HEK293 (cell line): Measurements from ENCODE around the gene RNF217.

ENCODE experiments used
- CTCF ChIA-PET: fragments of 350-600 bp; formaldehyde crosslinking; extraction: SDS; loops from one replicate; lab custom pipeline; 2021; ENCODE audit warnings: antibody characterized with exemption; lab: Yijun Ruan, JAX
- POLR2A ChIA-PET: fragments of 300-600 bp; formaldehyde crosslinking; extraction: SDS; loops from one replicate; lab custom pipeline; 2020; ENCODE audit warnings: antibody characterized with exemption, inconsistent platforms; lab: Yijun Ruan, JAX
- H3K27ac ChIP-seq: fragments of 200-500 bp; sonication (Bioruptor generic); 2 replicates; pipeline ENCODE4 v1.5.1; 2014; ENCODE audit warnings: low read depth, low read length, control low read depth, inconsistent platforms; ENCODE audit errors: extremely low read depth
- H3K36me3 ChIP-seq, 2 experiments: fragments of 200-500 bp in 1 of 2; sonication (Bioruptor generic) in 1 of 2; 1 replicate in 1 of 2; 2 replicates in 1 of 2; pipeline ENCODE4 v1.5.1; 2014 to 2017; ENCODE audit warnings: inconsistent platforms in 2 of 2, low read length in 2 of 2; ENCODE audit not compliant: control insufficient read depth in 2 of 2, insufficient read depth in 1 of 2
- H3K4me1 ChIP-seq: fragments of 200-500 bp; sonication (Bioruptor generic); 2 replicates; pipeline ENCODE4 v1.5.1; 2014; ENCODE audit warnings: mild to moderate bottlenecking, low read length, inconsistent platforms; ENCODE audit not compliant: control insufficient read depth, insufficient read depth
- H3K4me3 ChIP-seq: 2 replicates; pipeline ENCODE4 v1.5.1; 2011; ENCODE audit warnings: low read depth, mild to moderate bottlenecking, control low read depth, low read length, moderate library complexity
- H3K9me3 ChIP-seq: fragments of 200-500 bp; sonication (Bioruptor generic); 2 replicates; pipeline ENCODE4 v1.5.1; 2014; ENCODE audit warnings: low read depth, low read length, inconsistent platforms; ENCODE audit not compliant: control insufficient read depth, insufficient read depth
- ATF2 ChIP-seq: fragments of 450-650 bp; formaldehyde crosslinking; IDR thresholded peaks from 2 replicates; pipeline ENCODE4 v1.5.1; 2016; ENCODE audit warnings: missing biosample characterization, missing genetic modification characterization, low read depth
- BCL6B ChIP-seq: fragments of 450-650 bp; formaldehyde crosslinking; IDR thresholded peaks from 2 replicates; pipeline ENCODE4 v1.5.1; 2017; ENCODE audit warnings: missing biosample characterization, missing genetic modification characterization
- KLF9 ChIP-seq: fragments of 450-650 bp; formaldehyde crosslinking; IDR thresholded peaks from 2 replicates; pipeline ENCODE4 v1.5.1; 2016; ENCODE audit warnings: missing biosample characterization, missing genetic modification characterization, low read depth
- MYNN ChIP-seq: fragments of 450-650 bp; formaldehyde crosslinking; IDR thresholded peaks from 2 replicates; pipeline ENCODE4 v1.5.1; 2016; ENCODE audit warnings: missing biosample characterization, missing genetic modification characterization, borderline replicate concordance
- SP7 ChIP-seq: fragments of 450-650 bp; formaldehyde crosslinking; IDR thresholded peaks from 2 replicates; pipeline ENCODE4 v1.5.1; 2016; ENCODE audit warnings: missing biosample characterization, missing genetic modification characterization
- ZBTB26 ChIP-seq: fragments of 450-650 bp; formaldehyde crosslinking; optimal IDR thresholded peaks from 2 replicates; pipeline ENCODE3; 2016; ENCODE audit warnings: missing biosample characterization, mild to moderate bottlenecking, missing genetic modification characterization
- ZBTB8A ChIP-seq: fragments of 450-650 bp; formaldehyde crosslinking; IDR thresholded peaks from 2 replicates; pipeline ENCODE4 v1.5.1; 2016; ENCODE audit warnings: missing biosample characterization, missing genetic modification characterization
- ZFP3 ChIP-seq: fragments of 450-650 bp; formaldehyde crosslinking; IDR thresholded peaks from 2 replicates; pipeline ENCODE4 v1.5.1; 2016; ENCODE audit warnings: low read depth, missing biosample characterization, missing genetic modification characterization
- ZNF114 ChIP-seq: fragments of 450-650 bp; formaldehyde crosslinking; IDR thresholded peaks from 2 replicates; pipeline ENCODE4 v1.5.0; 2017; ENCODE audit warnings: missing biosample characterization, missing genetic modification characterization
- ZNF138 ChIP-seq: fragments of 450-650 bp; formaldehyde crosslinking; IDR thresholded peaks from 2 replicates; pipeline ENCODE4 v1.5.1; 2016; ENCODE audit warnings: missing biosample characterization, missing genetic modification characterization, borderline replicate concordance
- ZNF169 ChIP-seq: fragments of 450-650 bp; formaldehyde crosslinking; IDR thresholded peaks from 2 replicates; pipeline ENCODE4 v1.5.1; 2016; ENCODE audit warnings: missing biosample characterization, missing genetic modification characterization
- ZNF202 ChIP-seq: fragments of 450-650 bp; formaldehyde crosslinking; IDR thresholded peaks from 2 replicates; pipeline ENCODE4 v1.5.1; 2016; ENCODE audit warnings: missing biosample characterization, missing genetic modification characterization, borderline replicate concordance
- ZNF214 ChIP-seq: fragments of 450-650 bp; formaldehyde crosslinking; IDR thresholded peaks from 2 replicates; pipeline ENCODE4 v1.5.1; 2017; ENCODE audit warnings: missing biosample characterization, mild to moderate bottlenecking, missing genetic modification characterization, borderline replicate concordance
- ZNF248 ChIP-seq: fragments of 450-650 bp; formaldehyde crosslinking; IDR thresholded peaks from 2 replicates; pipeline ENCODE4 v1.5.1; 2017; ENCODE audit warnings: missing biosample characterization, missing genetic modification characterization
- ZNF26 ChIP-seq: fragments of 450-650 bp; formaldehyde crosslinking; IDR thresholded peaks from 2 replicates; pipeline ENCODE4 v1.5.1; 2016; ENCODE audit warnings: missing biosample characterization, missing genetic modification characterization
- ZNF324 ChIP-seq: fragments of 450-650 bp; formaldehyde crosslinking; IDR thresholded peaks from 2 replicates; pipeline ENCODE4 v1.5.1; 2016; ENCODE audit warnings: missing biosample characterization, missing genetic modification characterization
- ZNF350 ChIP-seq: fragments of 450-650 bp; formaldehyde crosslinking; IDR thresholded peaks from 2 replicates; pipeline ENCODE4 v1.5.0; 2017; ENCODE audit warnings: missing biosample characterization, mild to moderate bottlenecking, missing genetic modification characterization
- ZNF704 ChIP-seq: fragments of 450-650 bp; formaldehyde crosslinking; IDR thresholded peaks from 2 replicates; pipeline ENCODE4 v1.5.1; 2016; ENCODE audit warnings: missing biosample characterization, missing genetic modification characterization
- ZNF837 ChIP-seq: fragments of 450-650 bp; formaldehyde crosslinking; IDR thresholded peaks from 2 replicates; pipeline ENCODE4 v1.5.1; 2016; ENCODE audit warnings: missing biosample characterization, missing genetic modification characterization
- TF ChIP-seq, protein P1 (sequence below): fragments of 450-650 bp; formaldehyde crosslinking; IDR thresholded peaks from 2 replicates; pipeline ENCODE4 v1.5.1; 2016; ENCODE audit warnings: missing biosample characterization, missing genetic modification characterization

RNF217 gene

GRCh38 chr6:125067552-125067951, 105.3 kb downstream of the RNF217 start (continued):
- TF ChIP-seq ZNF214 (no peak), ZNF202 (tag by site-specific recombination) (no peak), SP7 (tag by site-specific recombination) (no peak)
- TF ChIP-seq, protein P1, sequence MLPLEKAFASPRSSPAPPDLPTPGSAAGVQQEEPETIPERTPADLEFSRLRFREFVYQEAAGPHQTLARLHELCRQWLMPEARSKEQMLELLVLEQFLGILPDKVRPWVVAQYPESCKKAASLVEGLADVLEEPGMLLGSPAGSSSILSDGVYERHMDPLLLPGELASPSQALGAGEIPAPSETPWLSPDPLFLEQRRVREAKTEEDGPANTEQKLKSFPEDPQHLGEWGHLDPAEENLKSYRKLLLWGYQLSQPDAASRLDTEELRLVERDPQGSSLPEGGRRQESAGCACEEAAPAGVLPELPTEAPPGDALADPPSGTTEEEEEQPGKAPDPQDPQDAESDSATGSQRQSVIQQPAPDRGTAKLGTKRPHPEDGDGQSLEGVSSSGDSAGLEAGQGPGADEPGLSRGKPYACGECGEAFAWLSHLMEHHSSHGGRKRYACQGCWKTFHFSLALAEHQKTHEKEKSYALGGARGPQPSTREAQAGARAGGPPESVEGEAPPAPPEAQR (tag by site-specific recombination): no peak

DNA sequence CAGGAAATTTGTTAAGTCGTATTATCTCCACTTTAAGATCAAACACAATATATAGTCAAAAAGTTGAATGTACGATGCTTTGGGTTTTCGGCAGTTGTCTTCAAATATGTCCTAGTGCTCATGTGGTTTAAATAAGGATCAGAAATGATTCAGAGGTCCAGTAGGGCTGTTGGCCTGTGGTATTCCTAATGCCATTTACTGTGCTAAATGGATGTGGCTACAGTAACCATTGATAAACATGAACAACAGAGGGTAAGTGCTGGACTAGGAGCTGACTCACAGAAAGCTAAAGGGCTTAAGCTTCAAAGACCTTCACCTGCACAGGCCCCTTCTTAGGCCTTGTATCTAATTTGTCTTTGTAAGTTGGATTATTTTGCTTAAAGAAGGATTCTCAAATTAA, 110.8 kb downstream of the RNF217 start:
- Histone ChIP-seq H3K4me3 (no peak overlapping the region), H3K9me3 (no peaks in the 10 kb centered on the region), H3K4me1 (no peaks in the 10 kb centered on the region), H3K27ac (no peak overlapping the region), H3K36me3 (peaks cover 0 to 17% of the 10 kb centered on the region in 2 experiments; a peak in 1 of 3 replicates)
- ChIA-PET POLR2A (no interaction called here), CTCF (interaction anchor here (1.3 kb wide), 1 partner anchor 41 kb away, joined by 3 read pairs; no protein-coding TSS in a partner anchor)
- TF ChIP-seq ZNF169 (tag by site-specific recombination) (no peak), ZNF837 (tag by site-specific recombination) (no peak), ZNF704 (tag by site-specific recombination) (no peak), ZNF324 (tag by site-specific recombination) (no peak), ZNF248 (no peak), ZNF138 (no peak), ZNF114 (tag by site-specific recombination) (no peak), ATF2 (tag by site-specific recombination) (no peak), ZNF26 (tag by site-specific recombination) (no peak), MYNN (tag by site-specific recombination) (no peak), ZBTB26 (tag by site-specific recombination) (no peak), BCL6B (no peak), ZNF350 (tag by site-specific recombination) (no peak), KLF9 (tag by site-specific recombination) (no peak), ZBTB8A (tag by site-specific recombination) (no peak), ZFP3 (tag by site-specific recombination) (no peak)
